Panc1 (cell line): Measurements from ENCODE around the gene ADGRG3. TPM values are rescaled to one million over a fixed set of nuclear protein-coding genes. Genes with fewer than 3 reads are reported as not detected.

Experiments
- ATAC-seq: fragments of 200-7000 bp; cut with Tn5 transposase; 2 replicates; pipeline ENCODE4 v1.9.1; 2020; ENCODE audit warnings: mild to moderate bottlenecking, moderate library complexity
- BruUV-seq: library from RNA; stranded (reverse); fragments of 400-500 nt; replicated peaks from 2 replicates; lab custom pipeline; 2021; lab: Mats Ljungman, UMichigan
- CTCF ChIA-PET: fragments of 300-600 bp; sonication (Branson Sonifier 250); formaldehyde crosslinking; loops from one replicate; lab custom pipeline; 2022; ENCODE audit warnings: antibody characterized with exemption; lab: Charles Lee
- POLR2A ChIA-PET: fragments of 300-600 bp; sonication (Branson Sonifier 250); formaldehyde crosslinking; loops from one replicate; lab custom pipeline; 2022; ENCODE audit warnings: antibody characterized with exemption; lab: Charles Lee
- DNase-seq: peaks from one replicate; pipeline ENCODE4 v3.0.0-alpha.2; 2010; ENCODE audit warnings: low read depth, low spot score
- H3K27ac ChIP-seq: 2 replicates; pipeline ENCODE4 v1.5.1; 2011; ENCODE audit warnings: mild to moderate bottlenecking, low read length, inconsistent platforms
- H3K27me3 ChIP-seq: fragments of 200-500 bp; sonication (Bioruptor generic); 2 replicates; pipeline ENCODE4 v1.6.0; 2014; ENCODE audit warnings: low read length, inconsistent platforms; ENCODE audit not compliant: control insufficient read depth, insufficient read depth
- H3K36me3 ChIP-seq: fragments of 200-500 bp; sonication (Bioruptor generic); 2 replicates; pipeline ENCODE4 v1.5.1; 2014; ENCODE audit warnings: inconsistent platforms, mild to moderate bottlenecking, low read length, moderate library complexity; ENCODE audit not compliant: control insufficient read depth, insufficient read depth
- H3K4me1 ChIP-seq: 2 replicates; pipeline ENCODE4 v1.5.1; 2011; ENCODE audit warnings: inconsistent platforms, mild to moderate bottlenecking, low read length, moderate library complexity; ENCODE audit not compliant: control insufficient read depth, insufficient read depth
- H3K4me3 ChIP-seq, 2 experiments: 2 replicates each; pipeline ENCODE4 v1.5.1; 2011 to 2012; ENCODE audit warnings: low read depth in 2 of 2, low read length in 2 of 2, mild to moderate bottlenecking in 2 of 2, inconsistent platforms in 1 of 2, moderate library complexity in 1 of 2
- H3K9me3 ChIP-seq: fragments of 200-500 bp; sonication (Bioruptor generic); 2 replicates; pipeline ENCODE4 v1.5.1; 2014; ENCODE audit warnings: low read depth, mild to moderate bottlenecking, inconsistent platforms, low read length, moderate library complexity; ENCODE audit not compliant: control insufficient read depth, insufficient read depth
- CTCF ChIP-seq: fragments of 450-650 bp; IDR thresholded peaks from 2 replicates; pipeline ENCODE4 v1.5.1; 2017; ENCODE audit warnings: mild to moderate bottlenecking
- POLR2AphosphoS5 ChIP-seq: IDR thresholded peaks from 2 replicates; pipeline ENCODE4 v1.6.1; 2012; ENCODE audit warnings: mild to moderate bottlenecking, low read depth, low read length, moderate library complexity
- REST ChIP-seq, 2 experiments: IDR thresholded peaks; 2 replicates each; pipeline ENCODE4 v1.6.1; 2011 to 2012; ENCODE audit warnings: low read depth in 2 of 2, control low read depth in 1 of 2, low read length in 1 of 2, mild to moderate bottlenecking in 1 of 2, moderate library complexity in 1 of 2; ENCODE audit not compliant: insufficient read depth in 1 of 2
- SIN3A ChIP-seq: IDR thresholded peaks from 2 replicates; pipeline ENCODE4 v1.6.1; 2012; ENCODE audit warnings: low read depth, mild to moderate bottlenecking, low read length, moderate library complexity, borderline replicate concordance; ENCODE audit not compliant: insufficient read depth
- TCF7L2 ChIP-seq: IDR thresholded peaks from 2 replicates; pipeline ENCODE4 v1.6.1; 2011; ENCODE audit warnings: mild to moderate bottlenecking, low read depth, low read length, inconsistent platforms
- in situ Hi-C: cut with HindIII; loops from 2 replicates; pipeline ENCODE4 v1.10.0; 2016; ENCODE audit warnings: low sequenced_read_pairs, low pct_unique_long_range_greater_than_20kb
- intact Hi-C: fragments of 100-400 bp; cut with micrococcal nuclease; formaldehyde crosslinking; loops from one replicate; pipeline ENCODE4 v1.10.0; 2022; ENCODE audit not compliant: unreplicated experiment
- total RNA-seq: library from RNA; stranded (reverse); gene quantifications from one replicate; pipeline ENCODE4 v1.2.1, GENCODE V29; 2021; ENCODE audit not compliant: unreplicated experiment

ADGRG3 gene
- total RNA-seq, 1 experiment from 2014 or later = not detected

GRCh38 chr16:57645691-57646387, 22.3 kb upstream of the ADGRG3 start:
- no peak overlapping the region for H3K27ac ChIP-seq
- POLR2A ChIA-PET = interaction anchor here (0.6 kb wide), 1 partner anchor 659 kb away, joined by 6 read pairs; no protein-coding TSS in a partner anchor
- BruUV-seq = no TSS peak
- CTCF ChIA-PET = interaction anchor here (0.6 kb wide), 1 partner anchor 63 kb away, joined by 3 read pairs; no protein-coding TSS in a partner anchor
- H3K4me3 ChIP-seq = no peak overlapping the region
- TF ChIP-seq CTCF = no peak
- no peak for TF ChIP-seq TCF7L2
- no peak for TF ChIP-seq SIN3A
- TF ChIP-seq REST (IDR thresholded peaks at IDR 0.05; ENCODE audit: insufficient read depth in 1 of 2, low read depth in 2 of 2, low read length in 1 of 2) = no peak
- no peak for TF ChIP-seq POLR2AphosphoS5
- peaks cover 4% of the 10 kb centered on the region for H3K4me1 ChIP-seq
- in situ Hi-C loops (no loop called here), intact Hi-C loops (loop anchor here (5.0 kb wide), 1 partner anchor 69 kb away; no protein-coding TSS in a partner anchor)
- no peaks in the 10 kb centered on the region for H3K27me3 ChIP-seq
- DNase-seq (no peak), ATAC-seq (peak; percentile 43; the same call in 1 of the 2 replicates)
- H3K36me3 ChIP-seq = no peaks in the 10 kb centered on the region
- H3K9me3 ChIP-seq = no peaks in the 10 kb centered on the region

- H3K27ac ChIP-seq = no peak overlapping the region
These were observed 21.6 kb upstream of the ADGRG3 start for GRCh38 chr16:57646388-57647039.

More at GRCh38 chr16:57646388-57647039, 21.6 kb upstream of the ADGRG3 start:
- BruUV-seq = no TSS peak
- no peak for TF ChIP-seq SIN3A
- TF ChIP-seq REST (IDR thresholded peaks at IDR 0.05; ENCODE audit: insufficient read depth in 1 of 2, low read depth in 2 of 2, low read length in 1 of 2) = no peak
- no peak for TF ChIP-seq POLR2AphosphoS5
- no peak for TF ChIP-seq TCF7L2
- no peak for TF ChIP-seq CTCF
- Histone ChIP-seq H3K9me3 (no peaks in the 10 kb centered on the region), H3K4me3 (no peak overlapping the region), H3K27me3 (no peaks in the 10 kb centered on the region), H3K4me1 (peaks cover 4% of the 10 kb centered on the region), H3K36me3 (no peaks in the 10 kb centered on the region)
- ATAC-seq = peak; percentile 55
- ChIA-PET POLR2A (interaction anchor here (0.6 kb wide), 1 partner anchor 660 kb away, joined by 6 read pairs; no protein-coding TSS in a partner anchor), CTCF (interaction anchor here (0.6 kb wide), 1 partner anchor 64 kb away, joined by 3 read pairs; no protein-coding TSS in a partner anchor)
- DNase-seq = no peak
- in situ Hi-C loops = no loop called here
- intact Hi-C loops = loop anchor here (5.0 kb wide), 1 partner anchor 69 kb away; no protein-coding TSS in a partner anchor
